ENCODE measurements around the gene NPW. TPM values are rescaled to one million over a fixed set of nuclear protein-coding genes. Genes with fewer than 3 reads are reported as not detected.
A peak's percentile ranks its signal among the peaks of the same experiment; 100 is the strongest.

Gene NPW
- total RNA-seq, 1 donor from 2014 or later, result 0.82 TPM

DNA sequence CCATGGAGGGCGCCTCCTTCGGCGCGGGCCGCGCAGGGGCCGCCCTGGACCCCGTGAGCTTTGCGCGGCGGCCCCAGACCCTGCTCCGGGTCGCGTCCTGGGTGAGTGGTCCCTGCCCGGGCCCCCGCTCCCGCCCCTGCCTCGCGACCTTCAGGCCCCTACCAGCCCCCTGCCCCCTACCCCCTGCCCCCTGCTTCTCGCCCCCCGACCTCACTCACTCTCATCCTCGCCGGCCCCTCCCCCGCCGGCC lies 29.6 kb upstream of the NPW start:
- Mint-ChIP-seq H3K36me3 (ENCODE audit: low read depth, unreplicated experiment) (peaks cover 5% of the 10 kb centered on the region), H3K9me3 (ENCODE audit: unreplicated experiment) (no peaks in the 10 kb centered on the region), H3K27me3 (ENCODE audit: unreplicated experiment) (peaks cover 26% of the 10 kb centered on the region), H3K4me1 (ENCODE audit: unreplicated experiment) (peaks cover 4% of the 10 kb centered on the region), H3K4me3 (ENCODE audit: unreplicated experiment) (no peak overlapping the region), H3K27ac (ENCODE audit: unreplicated experiment) (no peak overlapping the region)
- TF ChIP-seq, protein P1, sequence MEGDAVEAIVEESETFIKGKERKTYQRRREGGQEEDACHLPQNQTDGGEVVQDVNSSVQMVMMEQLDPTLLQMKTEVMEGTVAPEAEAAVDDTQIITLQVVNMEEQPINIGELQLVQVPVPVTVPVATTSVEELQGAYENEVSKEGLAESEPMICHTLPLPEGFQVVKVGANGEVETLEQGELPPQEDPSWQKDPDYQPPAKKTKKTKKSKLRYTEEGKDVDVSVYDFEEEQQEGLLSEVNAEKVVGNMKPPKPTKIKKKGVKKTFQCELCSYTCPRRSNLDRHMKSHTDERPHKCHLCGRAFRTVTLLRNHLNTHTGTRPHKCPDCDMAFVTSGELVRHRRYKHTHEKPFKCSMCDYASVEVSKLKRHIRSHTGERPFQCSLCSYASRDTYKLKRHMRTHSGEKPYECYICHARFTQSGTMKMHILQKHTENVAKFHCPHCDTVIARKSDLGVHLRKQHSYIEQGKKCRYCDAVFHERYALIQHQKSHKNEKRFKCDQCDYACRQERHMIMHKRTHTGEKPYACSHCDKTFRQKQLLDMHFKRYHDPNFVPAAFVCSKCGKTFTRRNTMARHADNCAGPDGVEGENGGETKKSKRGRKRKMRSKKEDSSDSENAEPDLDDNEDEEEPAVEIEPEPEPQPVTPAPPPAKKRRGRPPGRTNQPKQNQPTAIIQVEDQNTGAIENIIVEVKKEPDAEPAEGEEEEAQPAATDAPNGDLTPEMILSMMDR (IDR thresholded peaks at IDR 0.05; ENCODE audit: unreplicated experiment), result no peak
- no peak for DNase-seq (ENCODE audit: low spot score)

DNA sequence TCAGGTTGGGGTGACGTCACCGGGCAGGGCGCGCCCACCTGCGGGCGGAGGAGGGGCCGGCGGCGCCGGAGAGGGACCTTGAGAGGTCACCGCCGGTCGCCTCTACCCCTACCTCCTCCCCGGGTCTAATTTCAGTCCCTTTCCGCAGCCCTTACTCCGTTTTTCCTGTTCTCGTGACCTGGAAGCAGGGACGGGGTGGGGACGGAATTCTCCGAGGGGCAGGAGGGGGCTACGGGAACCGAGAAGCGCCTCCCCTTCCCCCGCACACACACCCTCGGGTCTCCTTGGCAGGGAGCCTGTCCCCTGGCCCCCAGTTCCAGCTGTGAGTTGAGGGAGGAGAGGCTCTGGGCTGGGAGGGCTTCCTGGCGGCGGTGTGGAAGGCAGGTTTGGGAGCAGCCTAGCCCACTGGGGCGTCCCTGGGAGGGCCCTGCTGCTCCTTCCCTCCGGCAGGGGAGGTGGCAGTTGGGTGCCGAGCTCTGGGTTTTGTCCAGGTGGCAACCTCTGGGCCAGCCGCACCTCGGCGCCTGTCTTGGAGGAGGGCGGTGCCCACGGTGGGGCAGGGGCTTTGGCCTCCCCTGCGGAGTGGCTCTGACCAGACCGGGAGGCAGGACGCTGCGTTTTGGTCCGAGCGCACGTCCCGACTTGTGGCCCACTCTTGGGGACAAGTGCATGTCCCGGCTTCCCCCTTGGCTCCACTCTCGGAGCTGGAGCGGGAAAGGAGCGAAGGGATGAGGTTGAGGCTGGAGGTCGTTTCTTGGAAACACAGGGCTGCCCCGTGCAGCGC lies 29.0 kb upstream of the NPW start:
- TF ChIP-seq, protein P1 (IDR thresholded peaks at IDR 0.05; ENCODE audit: unreplicated experiment), result no peak
- Mint-ChIP-seq H3K27me3 (ENCODE audit: unreplicated experiment) (peaks cover 22% of the 10 kb centered on the region), H3K4me3 (ENCODE audit: unreplicated experiment) (peak overlapping the region; percentile 37), H3K36me3 (ENCODE audit: low read depth, unreplicated experiment) (peaks cover 9% of the 10 kb centered on the region), H3K9me3 (ENCODE audit: unreplicated experiment) (no peaks in the 10 kb centered on the region), H3K4me1 (ENCODE audit: unreplicated experiment) (peaks cover 4% of the 10 kb centered on the region), H3K27ac (ENCODE audit: unreplicated experiment) (no peak overlapping the region)
- no peak for DNase-seq (ENCODE audit: low spot score)

DNA sequence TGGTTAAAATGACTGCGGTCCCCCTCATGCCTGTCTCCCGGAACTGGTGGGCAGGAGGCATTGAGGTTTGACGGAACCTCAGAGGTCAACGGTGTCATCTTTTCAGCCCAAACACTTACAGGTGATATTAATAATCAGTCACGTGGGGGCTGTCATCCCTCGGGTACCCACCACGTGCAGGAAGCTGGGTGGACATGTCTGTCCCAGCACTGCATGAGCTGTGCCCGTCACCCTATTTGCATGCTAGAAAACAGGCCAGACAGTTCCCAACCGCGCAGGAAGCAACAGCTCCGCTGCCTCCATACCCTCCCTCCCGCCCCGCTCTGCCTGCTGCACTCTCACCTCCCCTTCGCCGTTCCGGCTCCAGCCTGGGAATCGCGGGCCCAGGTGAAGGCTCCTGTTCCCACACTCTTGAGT lies 28.4 kb upstream of the NPW start:
- DNase-seq (ENCODE audit: low spot score), result no peak
- Mint-ChIP-seq H3K27ac (ENCODE audit: unreplicated experiment) (no peak overlapping the region), H3K36me3 (ENCODE audit: low read depth, unreplicated experiment) (peaks cover 10% of the 10 kb centered on the region), H3K27me3 (ENCODE audit: unreplicated experiment) (peaks cover 22% of the 10 kb centered on the region), H3K9me3 (ENCODE audit: unreplicated experiment) (no peaks in the 10 kb centered on the region), H3K4me1 (ENCODE audit: unreplicated experiment) (peaks cover 4% of the 10 kb centered on the region), H3K4me3 (ENCODE audit: unreplicated experiment) (peak overlapping the region; percentile 70)
- TF ChIP-seq, protein P1 (IDR thresholded peaks at IDR 0.05; ENCODE audit: unreplicated experiment), result no peak

DNA sequence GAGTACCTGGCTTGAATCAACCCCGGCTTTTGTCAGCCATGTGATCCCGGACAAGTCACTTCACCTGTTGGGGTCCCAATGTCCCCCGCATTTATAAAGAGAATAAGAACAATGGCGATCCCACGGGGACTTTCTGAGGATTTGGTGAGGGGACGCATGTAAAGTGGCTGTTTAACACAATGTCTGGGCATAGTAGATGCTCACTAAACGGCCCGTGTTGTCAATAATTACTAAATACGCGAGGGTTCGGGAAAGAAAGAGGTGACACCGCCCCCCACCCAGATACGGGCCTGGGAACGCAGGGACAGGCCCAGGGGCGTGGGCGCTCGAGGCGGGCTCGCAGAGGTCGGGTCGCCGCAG lies 28.0 kb upstream of the NPW start:
- Mint-ChIP-seq H3K36me3 (ENCODE audit: low read depth, unreplicated experiment) (peaks cover 7% of the 10 kb centered on the region), H3K9me3 (ENCODE audit: unreplicated experiment) (no peaks in the 10 kb centered on the region), H3K27ac (ENCODE audit: unreplicated experiment) (no peak overlapping the region), H3K4me1 (ENCODE audit: unreplicated experiment) (peaks cover 4% of the 10 kb centered on the region), H3K27me3 (ENCODE audit: unreplicated experiment) (peaks cover 21% of the 10 kb centered on the region), H3K4me3 (ENCODE audit: unreplicated experiment) (peak overlapping the region; percentile 70)
- TF ChIP-seq, protein P1 (IDR thresholded peaks at IDR 0.05; ENCODE audit: unreplicated experiment), result no peak
- no peak for DNase-seq (ENCODE audit: low spot score)

DNA sequence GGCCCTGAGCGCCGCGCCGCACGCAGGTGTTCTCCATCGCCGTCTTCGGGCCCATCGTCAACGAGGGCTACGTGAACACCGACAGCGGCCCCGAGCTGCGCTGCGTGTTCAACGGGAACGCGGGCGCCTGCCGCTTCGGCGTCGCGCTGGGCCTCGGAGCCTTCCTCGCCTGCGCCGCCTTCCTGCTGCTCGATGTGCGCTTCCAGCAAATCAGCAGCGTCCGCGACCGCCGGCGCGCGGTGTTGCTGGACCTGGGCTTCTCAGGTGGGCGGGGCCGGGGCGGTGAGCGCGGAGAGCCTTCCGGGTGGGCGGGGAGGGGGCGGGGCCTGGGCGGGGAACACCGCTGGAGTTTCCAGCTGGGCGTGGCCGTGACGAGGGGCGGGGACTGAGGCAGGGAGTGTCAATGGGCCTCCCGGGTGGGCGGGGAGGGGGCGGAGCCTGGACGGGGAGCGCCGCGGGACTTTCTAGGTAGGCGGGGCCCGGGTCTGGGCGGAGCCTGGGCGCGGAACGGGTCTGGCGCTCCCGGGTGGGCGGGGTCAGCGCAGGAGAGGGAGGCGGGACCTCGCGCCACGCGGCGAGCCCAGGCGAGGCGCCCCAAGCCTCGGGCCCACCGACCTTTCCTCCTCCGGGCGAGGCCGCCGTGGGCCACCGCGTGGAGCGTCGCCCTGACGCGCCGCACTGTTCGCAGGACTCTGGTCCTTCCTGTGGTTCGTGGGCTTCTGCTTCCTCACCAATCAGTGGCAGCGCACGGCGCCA lies 27.5 kb upstream of the NPW start:
- Mint-ChIP-seq H3K4me1 (ENCODE audit: unreplicated experiment) (peaks cover 4% of the 10 kb centered on the region), H3K36me3 (ENCODE audit: low read depth, unreplicated experiment) (peaks cover 5% of the 10 kb centered on the region), H3K27ac (ENCODE audit: unreplicated experiment) (no peak overlapping the region), H3K4me3 (ENCODE audit: unreplicated experiment) (no peak overlapping the region), H3K27me3 (ENCODE audit: unreplicated experiment) (peaks cover 20% of the 10 kb centered on the region), H3K9me3 (ENCODE audit: unreplicated experiment) (no peaks in the 10 kb centered on the region)
- TF ChIP-seq, protein P1 (IDR thresholded peaks at IDR 0.05; ENCODE audit: unreplicated experiment), result no peak
- peak; percentile 94 for DNase-seq (ENCODE audit: low spot score)
